Brain microvascular endothelial cell (primary cell): ENCODE results near the gene EME1.

Experiments used
- DNase-seq: peaks from one replicate; pipeline ENCODE4 v3.0.0-alpha.2; 2020
- H3K27ac ChIP-seq: fragments of 250-450 bp; sonication (Bioruptor Pico); 2 replicates; pipeline ENCODE4 v1.5.1; 2020; ENCODE audit warnings: mild to moderate bottlenecking, moderate library complexity
- H3K27me3 ChIP-seq: fragments of 250-450 bp; sonication (Bioruptor Pico); replicated peaks from 2 replicates; pipeline ENCODE4 v1.5.1; 2020; ENCODE audit warnings: mild to moderate bottlenecking
- H3K36me3 ChIP-seq: fragments of 250-450 bp; sonication (Bioruptor Pico); replicated peaks from 2 replicates; pipeline ENCODE4 v1.5.1; 2020; ENCODE audit warnings: mild to moderate bottlenecking
- H3K4me3 ChIP-seq: 2 replicates; pipeline ENCODE4 v1.5.1; 2011; ENCODE audit warnings: low read depth, mild to moderate bottlenecking, control low read depth, low read length, moderate library complexity
- in situ Hi-C: cut with HindIII; loops from 2 replicates; pipeline ENCODE4 v1.10.0; 2017; ENCODE audit warnings: low sequenced_read_pairs, low pct_ligation_motif_present
- TF ChIP-seq, protein P1 (sequence below): IDR thresholded peaks from 2 replicates; pipeline ENCODE4 v1.5.1; 2011; ENCODE audit warnings: low read depth, mild to moderate bottlenecking, moderate library complexity, low read length, control low read depth, inconsistent platforms; ENCODE audit errors: missing control alignments

The EME1 gene

DNA sequence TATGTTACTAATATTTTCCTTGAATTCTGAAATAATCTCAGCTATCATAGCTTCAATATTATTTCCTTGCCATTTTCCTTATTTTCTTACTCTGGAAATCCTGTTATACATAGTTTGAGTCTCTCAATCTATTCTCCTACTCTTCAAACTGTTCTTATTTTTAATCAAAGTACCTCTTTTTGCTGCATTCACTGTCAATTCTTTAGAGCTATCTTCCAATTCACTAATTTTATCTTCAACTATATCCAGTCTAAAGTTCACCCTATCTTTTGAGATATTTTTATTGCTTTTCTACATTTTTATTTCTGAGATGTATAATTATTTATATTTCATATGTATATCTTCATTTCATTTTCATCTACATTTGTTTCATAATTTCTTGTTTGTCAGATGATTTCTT, 34.4 kb upstream of the EME1 start:
- no peak overlapping the region for H3K4me3 ChIP-seq
- in situ Hi-C loops, result no loop called here
- no peak for DNase-seq
- H3K27ac ChIP-seq, result no peak overlapping the region
- no peaks in the 10 kb centered on the region for H3K27me3 ChIP-seq
- TF ChIP-seq, protein P1, sequence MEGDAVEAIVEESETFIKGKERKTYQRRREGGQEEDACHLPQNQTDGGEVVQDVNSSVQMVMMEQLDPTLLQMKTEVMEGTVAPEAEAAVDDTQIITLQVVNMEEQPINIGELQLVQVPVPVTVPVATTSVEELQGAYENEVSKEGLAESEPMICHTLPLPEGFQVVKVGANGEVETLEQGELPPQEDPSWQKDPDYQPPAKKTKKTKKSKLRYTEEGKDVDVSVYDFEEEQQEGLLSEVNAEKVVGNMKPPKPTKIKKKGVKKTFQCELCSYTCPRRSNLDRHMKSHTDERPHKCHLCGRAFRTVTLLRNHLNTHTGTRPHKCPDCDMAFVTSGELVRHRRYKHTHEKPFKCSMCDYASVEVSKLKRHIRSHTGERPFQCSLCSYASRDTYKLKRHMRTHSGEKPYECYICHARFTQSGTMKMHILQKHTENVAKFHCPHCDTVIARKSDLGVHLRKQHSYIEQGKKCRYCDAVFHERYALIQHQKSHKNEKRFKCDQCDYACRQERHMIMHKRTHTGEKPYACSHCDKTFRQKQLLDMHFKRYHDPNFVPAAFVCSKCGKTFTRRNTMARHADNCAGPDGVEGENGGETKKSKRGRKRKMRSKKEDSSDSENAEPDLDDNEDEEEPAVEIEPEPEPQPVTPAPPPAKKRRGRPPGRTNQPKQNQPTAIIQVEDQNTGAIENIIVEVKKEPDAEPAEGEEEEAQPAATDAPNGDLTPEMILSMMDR, result no peak
- no peaks in the 10 kb centered on the region for H3K36me3 ChIP-seq

DNA sequence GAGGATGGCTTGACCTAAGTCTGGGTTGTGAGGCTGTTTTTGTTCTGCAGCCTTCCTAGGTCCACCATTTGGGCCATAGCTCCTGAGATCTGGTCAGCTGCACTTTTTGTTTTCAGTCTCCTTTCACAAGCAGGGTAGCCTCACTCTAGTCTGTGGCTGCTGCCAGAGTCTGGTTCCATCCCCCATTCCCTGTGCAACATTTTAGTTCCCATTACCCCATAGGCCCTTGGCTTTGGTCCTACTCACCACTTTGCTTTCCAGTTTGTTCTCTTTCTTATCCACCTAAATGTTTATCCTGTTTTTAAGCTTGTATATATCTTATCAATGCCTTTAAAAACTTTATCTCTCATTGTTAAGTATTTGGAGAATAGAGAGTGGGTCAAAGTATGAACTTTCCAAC, 33.6 kb upstream of the EME1 start:
- in situ Hi-C loops, result no loop called here
- no peak overlapping the region for H3K4me3 ChIP-seq
- no peak overlapping the region for H3K27ac ChIP-seq
- H3K27me3 ChIP-seq, result no peaks in the 10 kb centered on the region
- no peaks in the 10 kb centered on the region for H3K36me3 ChIP-seq
- no peak for DNase-seq
- TF ChIP-seq, protein P1, result no peak

DNA sequence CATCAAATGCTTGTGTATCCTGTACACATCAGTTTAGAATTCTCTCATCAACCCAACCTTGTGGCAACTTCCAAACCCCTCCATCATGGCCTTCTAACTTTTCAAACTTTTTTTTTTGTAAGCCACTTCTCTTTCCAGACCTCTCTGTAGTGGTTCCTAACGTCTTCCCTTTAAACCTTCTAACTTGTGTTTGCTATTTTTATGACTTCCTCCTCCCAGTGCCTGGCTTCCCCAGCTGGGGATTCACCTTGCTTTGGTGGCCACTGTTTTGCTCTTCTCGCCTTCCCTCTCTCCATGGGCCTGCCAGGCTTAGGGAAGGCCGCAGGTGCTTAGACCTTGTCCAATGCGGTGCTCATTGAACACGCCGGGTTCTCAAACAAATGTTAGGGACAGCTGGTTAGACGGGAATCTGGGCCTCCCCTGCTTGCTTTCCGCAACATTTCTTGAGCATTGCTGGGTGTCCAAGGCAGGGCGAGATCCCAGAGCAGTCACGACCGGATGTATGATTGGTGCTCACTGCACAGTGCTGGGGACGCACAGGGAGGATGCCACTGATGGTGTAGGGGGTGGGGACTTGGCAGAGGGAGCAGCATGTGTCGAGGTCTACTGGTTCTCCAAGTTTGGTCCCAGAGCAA, 28.2 kb upstream of the EME1 start:
- no peaks in the 10 kb centered on the region for H3K36me3 ChIP-seq
- H3K27me3 ChIP-seq, result no peaks in the 10 kb centered on the region
- DNase-seq, result no peak
- no peak overlapping the region for H3K27ac ChIP-seq
- no peak overlapping the region for H3K4me3 ChIP-seq
- TF ChIP-seq, protein P1, result no peak
- in situ Hi-C loops, result no loop called here

DNA sequence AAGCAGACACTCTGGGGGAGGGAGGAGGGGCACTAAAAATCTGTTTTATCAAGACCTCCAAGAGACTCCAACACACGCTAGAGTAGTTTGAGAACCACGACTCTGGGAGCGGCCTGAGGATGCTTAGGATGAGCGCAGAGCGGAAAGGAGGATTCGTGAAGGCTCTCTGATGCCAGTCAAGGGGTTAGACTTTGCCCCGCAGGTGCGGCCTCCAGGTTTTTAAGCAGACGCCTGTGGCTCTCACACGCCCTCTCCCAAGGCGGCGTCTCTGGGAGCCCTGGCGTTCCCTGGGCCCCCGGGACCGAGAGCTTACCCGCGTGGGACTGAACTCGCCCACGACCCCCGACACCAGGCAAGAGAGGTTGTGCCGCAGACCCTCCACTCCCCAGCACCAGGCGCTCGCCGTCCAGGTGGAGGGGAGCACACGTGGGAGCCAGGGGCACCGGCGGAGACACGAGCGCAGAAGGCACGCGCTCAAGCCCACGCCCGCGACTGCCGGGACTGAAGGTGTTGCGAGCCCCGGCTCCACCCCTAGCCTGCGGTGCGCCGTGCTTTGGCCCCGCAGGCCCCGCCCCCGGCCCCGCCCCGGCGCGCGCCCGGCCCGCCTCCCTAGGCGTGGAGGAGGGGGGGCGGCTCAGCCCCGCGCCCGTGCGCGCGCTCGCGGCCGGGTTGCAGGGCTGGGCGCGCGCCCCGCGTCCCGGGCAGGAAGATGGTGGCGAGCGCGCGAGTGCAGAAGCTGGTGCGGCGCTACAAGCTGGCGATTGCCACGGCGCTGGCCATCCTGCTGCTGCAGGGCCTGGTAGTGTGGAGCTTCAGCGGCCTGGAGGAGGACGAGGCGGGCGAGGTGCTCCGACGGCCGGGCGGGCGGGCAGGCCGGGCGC, 27.4 kb upstream of the EME1 start, which contains the start of gene XYLT2:
Gene XYLT2, plus strand, starts transcription at position 695 of the 881 bp plus-strand sequence. Its CDS starts 15 bp downstream, at position 710.
- peak; percentile 72 for DNase-seq

DNA sequence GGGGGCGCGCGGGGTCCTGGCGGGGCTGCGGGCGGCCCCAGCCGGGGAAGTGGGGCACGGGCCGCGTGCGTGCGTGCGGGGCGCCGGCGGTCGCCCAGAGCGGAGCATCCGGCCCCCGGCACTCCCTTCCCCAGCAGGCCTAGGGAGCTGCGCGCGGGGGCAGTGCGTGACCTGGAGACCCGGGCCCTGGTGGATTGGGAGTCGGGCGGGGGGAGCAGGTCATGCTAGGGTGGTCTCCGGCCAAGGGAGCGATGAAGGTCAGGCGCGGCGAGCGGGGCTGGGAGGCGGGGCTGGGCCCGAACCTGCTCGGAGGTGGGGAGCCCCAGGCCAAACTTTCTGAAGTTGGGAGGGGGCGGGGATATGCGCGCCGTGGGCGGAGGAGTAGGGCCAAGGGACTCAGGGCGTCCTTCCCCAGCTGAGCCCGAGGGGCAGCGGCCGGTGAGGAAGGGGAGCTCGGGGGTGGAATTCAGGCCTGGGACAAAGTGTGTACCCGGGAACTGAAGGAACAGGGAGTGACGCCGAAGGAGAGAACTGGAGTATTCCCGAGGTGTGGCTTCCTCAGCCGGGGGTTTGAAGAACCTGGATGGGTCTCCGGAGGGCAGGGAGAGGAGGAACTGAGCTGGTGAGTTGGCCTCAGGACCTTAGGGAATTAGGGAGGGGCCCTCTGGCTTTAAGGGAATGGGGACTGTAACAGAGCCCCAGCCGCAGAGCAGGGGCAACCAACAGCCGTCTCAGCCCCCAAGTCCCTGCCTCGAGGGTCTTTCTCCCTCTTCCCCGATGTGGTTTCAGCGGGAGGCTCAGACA, 26.5 kb upstream of the EME1 start:
- H3K27ac ChIP-seq, result peak overlapping the region; percentile 33
- in situ Hi-C loops, result no loop called here
- no peaks in the 10 kb centered on the region for H3K36me3 ChIP-seq
- no peak for DNase-seq
- no peaks in the 10 kb centered on the region for H3K27me3 ChIP-seq
- TF ChIP-seq, protein P1, result no peak
- peak overlapping the region; percentile 87 for H3K4me3 ChIP-seq

More for the DNA sequence above, 27.4 kb upstream of the EME1 start, which contains the start of gene XYLT2:
- in situ Hi-C loops, result no loop called here
- Histone ChIP-seq H3K36me3 (no peaks in the 10 kb centered on the region), H3K27ac (peak within 1 kb of the TSS; percentile 33), H3K4me3 (peak within 1 kb of the TSS; percentile 87), H3K27me3 (no peaks in the 10 kb centered on the region)
- TF ChIP-seq, protein P1, result no peak
